Measurements from ENCODE around the gene MACROD2.

Gene MACROD2

DNA sequence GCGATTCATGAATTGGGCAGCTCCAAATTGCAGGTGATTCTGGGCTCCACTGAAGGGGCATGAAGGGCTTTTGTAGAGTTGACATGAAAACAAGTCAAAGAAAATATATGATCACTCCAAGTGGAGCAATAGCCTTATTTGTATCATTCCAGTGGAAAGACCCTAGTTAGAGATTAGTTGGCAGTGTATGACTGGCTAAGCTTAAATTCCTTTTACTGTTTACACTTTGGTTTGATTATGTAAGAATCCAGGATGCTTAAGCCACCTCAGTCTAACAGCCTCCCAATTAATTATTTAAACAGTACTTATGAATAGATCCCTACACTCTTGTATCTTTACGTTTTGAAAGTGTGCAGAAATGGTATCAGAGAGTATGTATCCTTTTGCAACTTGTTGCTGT is 1865.5 kb downstream of the MACROD2 start:
- DNase-seq: no peak

DNA sequence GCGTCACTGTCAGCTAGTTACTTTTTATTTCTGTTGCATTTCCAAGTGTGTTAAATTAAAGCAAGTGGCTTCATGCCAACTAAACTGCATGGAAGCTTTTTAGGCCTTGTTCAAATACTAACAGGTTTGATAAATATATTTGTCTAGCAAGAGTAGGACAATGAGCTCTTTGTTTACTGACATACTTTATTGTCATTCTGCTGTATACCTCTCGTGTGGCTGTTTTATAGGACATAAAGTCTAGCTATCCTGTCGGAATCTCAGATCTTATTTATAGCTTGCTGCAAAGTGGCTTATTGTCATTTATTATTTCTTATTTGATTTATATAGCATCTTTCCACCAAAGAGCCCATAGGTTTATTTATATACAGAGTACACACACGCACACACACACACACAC is 1866.9 kb downstream of the MACROD2 start:
- no peak for DNase-seq

DNA sequence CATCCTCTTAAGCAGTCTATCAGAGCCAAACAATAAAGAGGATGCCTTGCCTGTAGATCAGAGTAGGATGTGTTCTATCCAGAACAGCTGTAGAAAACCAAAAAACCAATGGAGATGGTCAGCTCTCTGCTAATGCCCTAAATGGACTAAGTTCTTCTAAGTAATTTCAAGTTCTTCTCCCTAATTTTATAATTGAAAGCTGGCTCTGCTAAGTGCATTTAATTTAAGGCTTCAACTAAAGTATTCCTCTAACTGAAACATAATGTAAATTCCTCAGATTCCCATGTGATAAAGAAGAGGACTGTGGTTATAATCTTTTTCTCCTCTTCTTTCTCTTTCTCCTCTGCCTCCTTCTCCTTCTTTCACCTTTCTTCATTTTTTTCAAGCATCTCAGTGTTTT is 1868.4 kb downstream of the MACROD2 start:
- DNase-seq: no peak

DNA sequence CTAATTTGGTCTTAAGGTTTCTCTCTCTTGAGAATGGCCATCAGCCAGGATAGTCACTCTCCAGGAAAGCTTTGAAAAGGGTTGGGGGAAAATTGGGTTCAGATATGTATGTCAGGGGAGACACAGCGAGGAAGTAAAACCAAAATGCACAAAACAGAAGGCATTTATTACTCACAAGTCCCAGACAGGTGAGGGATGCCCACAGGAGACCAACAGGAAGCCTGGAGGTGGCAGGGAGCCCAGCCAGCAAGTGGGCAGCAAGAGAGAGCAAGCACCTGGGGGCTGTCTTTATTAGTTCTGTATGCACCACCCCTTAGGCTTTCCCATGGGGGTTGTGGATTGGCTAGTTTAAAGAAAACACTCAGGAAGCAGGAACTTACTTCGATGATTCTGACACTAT is 1870.2 kb downstream of the MACROD2 start:
- no peak for DNase-seq

DNA sequence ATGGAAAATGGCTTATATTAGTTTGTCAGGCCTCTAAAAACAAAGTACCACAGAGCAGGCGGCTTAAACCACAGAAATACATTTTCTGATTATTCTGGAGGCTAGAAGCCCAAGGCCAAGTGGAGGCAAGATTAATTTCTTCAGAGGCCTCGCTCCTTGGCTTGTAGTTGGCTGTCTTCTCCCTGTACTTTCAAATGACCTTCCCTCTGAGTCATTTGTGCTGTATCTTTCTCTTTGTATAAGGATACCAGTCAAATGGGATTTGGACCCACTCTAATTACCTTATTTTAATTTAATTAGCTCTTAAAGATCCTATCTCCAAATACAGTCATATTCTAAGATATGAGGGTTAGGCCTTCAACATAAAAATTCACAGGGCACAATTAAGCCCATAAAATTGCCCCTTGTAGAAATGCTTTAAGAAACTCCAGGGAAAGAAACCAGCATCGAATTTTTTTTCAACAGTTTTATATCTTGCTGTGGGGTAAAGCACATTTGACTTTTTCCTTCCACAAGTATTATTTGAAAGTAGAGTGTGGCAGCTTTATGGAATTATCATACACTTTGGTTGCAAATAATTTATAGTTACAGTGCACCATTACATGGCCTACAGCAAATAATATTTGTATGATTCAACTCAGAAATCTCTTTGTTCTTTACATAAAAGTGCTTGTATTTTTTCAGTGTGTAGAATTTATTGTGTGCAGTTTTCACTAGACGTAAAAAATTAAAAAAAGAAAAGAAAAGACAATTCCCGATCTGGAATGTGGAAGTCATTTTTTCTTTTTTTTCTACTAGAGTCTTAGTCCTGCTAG is 1871.8 kb downstream of the MACROD2 start:
- DNase-seq: no peak

DNA sequence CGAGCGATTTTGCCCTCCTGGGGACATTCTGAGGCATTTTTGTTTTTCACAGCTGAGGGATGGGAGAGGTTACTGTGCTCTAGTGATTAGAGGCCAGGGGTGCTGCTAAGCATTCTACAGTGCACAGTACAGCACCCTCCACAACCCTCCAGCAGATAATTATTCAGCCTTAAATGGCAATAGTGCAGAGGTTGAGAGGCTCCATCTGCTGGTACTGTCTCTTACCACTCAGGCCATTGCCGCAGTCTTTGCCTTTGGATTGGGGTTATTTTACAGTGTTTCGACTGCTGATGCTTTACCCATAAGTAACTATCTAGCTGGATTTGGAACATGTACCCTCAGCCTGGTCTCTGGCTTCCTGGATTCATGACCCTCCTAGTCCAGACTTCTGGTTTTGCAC is 1872.6 kb downstream of the MACROD2 start:
- DNase-seq: no peak

DNA sequence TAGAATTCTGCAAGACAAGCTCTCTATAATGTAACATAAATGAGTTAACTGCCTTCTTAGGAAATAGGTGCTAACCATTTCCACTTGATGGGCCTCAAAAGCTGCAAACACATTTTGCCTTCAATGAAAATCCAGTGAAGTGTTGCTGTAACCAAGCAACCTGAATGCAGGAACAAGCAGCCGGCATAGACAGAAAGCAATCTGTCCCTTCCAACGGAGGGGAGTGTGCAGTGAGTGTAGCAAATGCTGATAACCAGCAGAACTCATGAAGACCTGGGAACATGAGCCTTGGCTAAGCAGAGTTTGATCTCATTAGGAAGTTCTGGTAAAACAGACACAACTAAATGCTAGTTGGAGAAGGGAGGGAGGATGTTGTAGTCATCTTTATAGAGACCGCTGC is 1880.1 kb downstream of the MACROD2 start:
- no peak for DNase-seq

DNA sequence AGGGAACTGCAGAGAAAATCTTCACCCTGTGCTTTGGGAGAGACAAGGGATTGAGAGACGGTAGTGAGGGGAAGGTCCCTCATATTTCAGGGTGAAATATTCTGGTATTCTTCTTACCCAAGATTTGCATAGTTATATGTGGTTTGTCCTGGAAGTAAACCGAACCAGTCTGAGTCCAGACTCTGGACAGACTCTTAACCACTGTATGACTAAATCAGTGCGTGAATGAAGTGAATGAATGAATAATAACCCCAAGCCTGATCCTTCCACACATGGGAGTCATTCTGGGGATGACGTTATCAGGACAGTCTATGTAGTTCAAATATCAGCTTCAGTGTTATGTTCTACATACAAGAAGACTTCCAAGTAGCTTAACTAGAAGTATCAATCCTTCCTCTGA is 1887.2 kb downstream of the MACROD2 start:
- DNase-seq: no peak

DNA sequence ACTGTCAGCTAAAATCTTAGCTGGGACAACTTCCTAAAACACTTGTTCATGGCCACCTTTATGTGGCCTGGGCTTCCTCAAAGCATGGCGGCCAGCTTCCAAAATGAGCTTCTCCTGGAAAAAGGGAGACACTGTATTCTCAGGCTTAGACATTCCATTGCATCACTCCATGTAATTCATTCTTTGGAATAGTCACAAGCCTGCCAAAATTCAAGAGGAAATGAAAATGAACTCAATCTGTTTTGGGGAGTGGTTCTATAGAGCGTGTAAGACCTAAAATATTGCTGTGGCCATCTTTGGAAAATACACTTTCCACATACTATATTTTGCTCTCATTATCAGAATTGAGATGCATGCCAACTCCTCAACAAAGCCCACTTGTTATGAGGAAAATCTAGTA is 1890.9 kb downstream of the MACROD2 start:
- DNase-seq: no peak

DNA sequence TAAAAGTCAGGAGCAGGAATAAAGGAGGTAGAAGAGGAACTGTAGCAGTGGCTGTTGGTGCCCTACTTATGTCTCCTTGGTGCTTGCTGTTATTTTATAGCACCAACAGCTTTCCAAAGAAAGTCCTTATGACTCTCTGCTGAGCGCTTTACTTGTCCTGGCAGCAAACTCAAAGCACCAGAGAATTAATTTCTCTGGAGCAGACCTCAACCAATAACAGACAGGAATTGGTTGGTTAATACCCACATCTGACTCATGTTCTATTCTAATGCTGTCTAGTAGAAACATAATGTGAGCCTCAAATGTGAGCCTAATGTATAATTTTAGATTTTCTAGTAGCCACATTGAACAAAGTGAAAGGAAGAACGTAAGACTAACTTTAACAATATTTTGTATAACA is 1892.1 kb downstream of the MACROD2 start:
- no peak for DNase-seq

DNA sequence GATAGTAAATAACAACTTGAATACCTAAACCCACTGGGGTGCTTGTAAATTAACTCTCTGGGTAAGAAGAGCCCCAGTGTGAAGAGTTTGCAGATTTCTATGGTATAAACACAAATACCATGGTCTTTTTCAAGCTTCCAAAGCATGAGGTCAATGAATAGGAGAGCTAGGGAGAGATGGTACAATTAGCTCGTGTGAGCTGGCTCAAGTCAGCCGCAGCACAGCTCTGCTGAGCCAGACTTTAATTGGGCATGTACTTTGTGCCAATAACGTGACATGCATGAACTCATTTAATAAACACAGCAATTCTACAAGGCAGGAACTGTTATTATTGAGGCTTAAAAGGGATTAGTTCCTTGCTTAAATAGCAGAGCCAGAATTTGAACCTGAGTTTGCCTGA is 1893.7 kb downstream of the MACROD2 start:
- no peak for DNase-seq

DNA sequence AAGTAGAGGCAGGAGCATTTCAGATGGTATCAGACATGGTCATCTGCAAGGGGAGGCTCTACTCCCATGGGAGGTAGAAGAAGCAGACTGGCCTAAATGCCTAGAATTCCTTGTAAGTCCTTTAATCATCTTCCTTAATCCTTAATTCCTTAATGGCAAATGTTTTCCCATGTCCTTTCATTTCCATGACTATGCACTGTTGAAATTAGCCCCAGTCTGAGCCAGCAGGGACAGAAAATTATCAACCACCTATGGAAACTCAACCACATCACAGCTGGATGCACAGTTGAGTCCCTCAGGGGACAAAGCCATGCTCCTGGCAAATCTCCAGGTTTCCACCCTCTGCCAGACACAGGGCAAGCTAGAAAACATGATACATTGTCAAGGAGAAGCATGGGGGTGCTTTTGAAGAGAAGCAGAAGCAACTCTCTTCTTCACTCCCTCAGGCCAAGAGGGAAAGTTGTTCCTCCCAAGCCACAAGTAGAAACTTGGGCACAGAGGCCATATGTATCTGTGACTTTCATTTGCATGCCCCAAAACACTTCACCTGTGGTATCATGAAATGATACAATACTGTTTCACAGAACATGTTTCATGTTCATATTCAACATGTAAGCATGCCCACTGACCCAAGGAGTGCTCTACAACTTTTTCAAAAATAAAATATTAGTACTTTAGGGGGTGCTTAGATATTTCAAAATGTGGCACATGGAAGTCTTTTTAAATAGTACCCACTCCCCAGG is 1894.4 kb downstream of the MACROD2 start:
- peak; percentile 42 for DNase-seq

DNA sequence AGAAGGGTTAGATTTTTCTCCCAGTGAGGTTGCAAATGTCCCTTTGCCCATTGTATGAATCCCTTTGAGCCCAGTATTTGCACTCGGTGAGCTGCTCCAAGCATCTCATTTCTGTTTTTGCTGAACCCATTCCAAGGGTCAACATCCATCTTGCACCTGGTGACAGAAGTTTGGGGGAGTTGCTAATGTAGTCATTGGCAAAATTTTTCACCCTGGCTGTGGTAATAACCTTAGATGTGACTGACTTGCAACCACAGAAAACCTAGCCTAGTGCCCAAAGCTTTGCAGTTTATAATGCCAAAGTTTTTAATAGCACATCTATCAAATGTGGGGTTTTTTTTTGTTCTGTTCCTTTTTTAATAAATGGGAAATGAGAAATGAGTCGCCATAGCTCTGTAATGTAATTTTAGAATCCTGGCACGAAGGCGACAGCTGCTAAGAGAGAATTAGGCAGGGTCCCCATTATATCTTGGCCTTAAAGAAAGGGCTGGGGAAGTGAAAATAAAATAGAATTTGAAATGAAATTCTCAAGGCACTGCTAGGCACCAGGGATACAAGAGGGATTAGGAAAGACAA is 1895.2 kb downstream of the MACROD2 start:
- no peak for DNase-seq

DNA sequence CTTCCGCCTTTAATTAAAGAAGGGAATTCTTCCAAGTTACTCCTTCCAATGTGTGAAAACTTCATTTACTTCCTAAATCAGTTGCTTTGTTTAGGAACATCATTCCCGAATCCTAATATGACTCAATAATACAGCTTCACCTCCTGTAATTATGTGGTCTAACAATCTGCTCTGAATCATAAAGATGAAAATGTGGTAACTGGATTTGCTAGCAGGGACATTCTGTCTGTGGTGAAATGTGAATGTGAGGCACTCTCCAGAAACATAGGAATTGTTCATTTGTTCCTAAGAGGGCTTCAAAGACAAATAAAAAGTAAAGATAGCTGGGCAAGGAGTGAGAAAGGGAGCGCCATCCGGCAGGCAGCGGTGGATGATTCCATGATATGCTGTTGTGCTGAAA is 1899.8 kb downstream of the MACROD2 start:
- DNase-seq: no peak

DNA sequence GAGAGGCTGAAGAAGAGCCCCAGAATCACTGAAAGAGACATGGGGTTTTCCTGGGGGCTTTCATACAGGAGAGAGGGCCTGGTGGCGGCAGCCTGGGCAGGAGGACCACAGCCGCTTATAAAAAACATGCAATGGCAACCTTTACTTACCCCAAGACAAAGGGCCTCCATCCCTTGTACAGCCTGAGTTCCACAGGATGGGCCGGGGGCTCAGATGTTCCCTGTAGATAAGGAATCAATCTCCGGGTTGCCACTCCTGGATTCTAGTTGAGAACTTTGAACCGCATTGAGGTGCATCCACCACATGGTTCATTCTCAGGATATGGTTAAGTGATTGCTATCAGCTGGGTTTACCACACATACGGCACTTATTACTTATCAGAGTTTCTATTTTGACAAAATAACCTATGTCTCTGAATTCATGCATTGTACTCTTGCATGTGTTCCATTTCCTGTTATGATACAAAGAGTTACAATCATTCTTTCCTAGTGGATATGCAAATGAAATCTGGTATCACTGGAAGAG is 1900.3 kb downstream of the MACROD2 start:
- DNase-seq: no peak

DNA sequence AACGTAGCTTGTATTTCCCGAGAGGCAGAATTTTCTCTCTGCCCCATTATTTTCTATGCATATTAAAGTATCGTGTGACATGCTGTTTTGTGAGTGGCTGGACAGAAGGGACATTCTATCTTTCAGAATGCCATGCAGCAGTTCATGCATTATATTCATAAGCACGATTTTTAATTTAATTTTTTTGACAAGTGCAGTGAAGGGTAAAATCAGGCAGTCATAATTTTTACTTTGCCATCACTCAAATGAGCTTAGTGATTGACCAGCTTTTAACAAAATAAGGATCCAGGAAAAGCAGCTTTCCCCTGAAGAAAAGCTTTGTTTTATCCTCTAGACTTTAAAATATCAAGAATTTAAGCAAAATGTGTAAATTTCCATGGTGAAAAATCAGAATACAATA is 1904.7 kb downstream of the MACROD2 start:
- no peak for DNase-seq

DNA sequence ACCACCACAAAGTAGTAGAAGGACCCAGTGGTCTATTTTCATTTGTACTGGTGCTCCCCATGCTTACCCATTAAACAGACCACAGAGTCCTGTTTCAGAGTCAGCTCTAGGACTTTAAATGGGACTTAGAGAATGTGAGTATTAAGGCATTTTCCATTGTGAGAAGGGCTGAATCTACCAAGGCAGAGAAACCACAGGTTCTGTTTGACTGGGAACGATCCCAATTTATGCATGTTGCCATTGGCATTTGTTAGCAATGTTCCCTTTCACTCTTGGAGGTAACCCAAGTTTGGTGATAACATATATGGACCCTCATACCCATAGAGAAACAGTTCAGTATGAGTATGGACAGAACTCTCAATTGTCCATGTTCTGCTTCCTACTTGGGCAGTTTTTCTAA is 1905.1 kb downstream of the MACROD2 start:
- DNase-seq: no peak

DNA sequence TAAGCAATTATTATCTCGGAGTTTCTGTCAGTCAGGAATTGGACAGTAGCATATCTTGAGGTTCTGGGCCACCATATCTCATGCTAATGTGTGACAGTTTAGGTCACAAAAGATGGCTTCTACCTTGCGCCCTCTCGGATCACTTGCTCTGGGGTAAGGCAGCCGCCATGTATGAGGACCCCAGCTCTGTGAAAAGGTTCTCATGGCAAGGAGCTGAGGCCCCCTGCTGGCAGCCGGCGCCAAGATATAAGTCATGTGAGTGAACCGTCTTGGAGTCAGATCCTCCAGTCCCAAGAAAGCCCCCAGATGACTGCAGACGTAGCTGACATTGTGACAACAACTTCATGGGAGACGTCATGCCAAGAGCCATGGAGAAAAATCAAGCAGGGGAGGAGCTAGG is 1907.2 kb downstream of the MACROD2 start:
- DNase-seq: no peak

DNA sequence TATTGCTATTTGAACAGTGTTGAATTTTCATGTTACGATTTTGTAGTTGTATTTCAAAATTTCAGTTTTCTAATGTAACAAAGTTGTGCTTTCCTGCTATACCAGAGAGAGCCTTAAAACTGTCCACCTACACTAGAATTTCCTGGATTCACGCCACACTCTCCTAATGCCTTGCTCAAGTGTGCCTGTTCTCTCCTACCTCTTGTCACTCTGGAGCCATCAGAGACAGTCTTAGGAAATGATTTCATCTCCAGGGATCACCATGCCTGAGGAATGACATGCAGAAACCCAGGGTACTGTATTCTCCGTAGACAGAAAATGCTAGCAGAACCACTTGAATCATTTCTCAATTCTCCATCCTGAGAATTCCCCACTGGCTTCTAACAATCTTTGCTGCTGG is 1910.3 kb downstream of the MACROD2 start:
- no peak for DNase-seq

DNA sequence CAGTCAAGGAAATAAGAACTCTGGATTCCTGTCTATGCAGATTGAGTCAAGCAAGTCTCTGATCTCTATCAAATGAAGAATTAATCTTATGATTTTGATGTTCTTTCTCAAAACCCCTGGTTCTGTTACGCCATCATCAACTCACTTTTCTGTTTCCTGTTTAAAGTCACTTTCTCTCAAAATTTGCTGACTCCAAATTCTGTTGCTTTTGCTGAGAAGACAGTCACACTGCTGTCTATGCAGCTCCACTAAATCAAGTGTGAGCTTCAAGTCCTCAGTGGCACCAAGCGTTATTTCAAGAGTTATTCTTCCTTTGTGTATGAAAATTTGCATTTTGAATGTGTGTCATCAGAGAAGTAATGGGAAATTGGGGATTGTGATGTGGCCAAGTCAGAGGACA is 1914.7 kb downstream of the MACROD2 start:
- no peak for DNase-seq

DNA sequence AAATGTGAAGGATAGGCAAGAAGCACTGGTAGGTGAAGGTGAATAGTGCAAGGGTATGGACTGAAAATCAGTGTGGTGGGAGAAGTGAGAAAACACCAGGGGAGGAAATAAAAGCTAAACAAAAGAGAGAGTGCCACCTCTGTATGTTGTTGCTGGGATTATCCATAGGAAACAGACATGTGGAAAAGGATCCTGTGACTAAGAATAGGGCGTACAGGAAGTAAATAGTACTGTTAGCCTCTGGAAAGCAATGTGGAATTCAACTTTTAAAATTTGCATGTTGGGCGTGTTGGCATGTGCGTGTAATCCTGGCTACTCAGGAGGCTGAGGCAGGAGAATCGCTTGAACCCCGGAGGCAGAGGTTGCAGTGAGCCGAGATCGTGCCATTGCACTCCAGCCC is 1916.3 kb downstream of the MACROD2 start:
- DNase-seq: no peak

DNA sequence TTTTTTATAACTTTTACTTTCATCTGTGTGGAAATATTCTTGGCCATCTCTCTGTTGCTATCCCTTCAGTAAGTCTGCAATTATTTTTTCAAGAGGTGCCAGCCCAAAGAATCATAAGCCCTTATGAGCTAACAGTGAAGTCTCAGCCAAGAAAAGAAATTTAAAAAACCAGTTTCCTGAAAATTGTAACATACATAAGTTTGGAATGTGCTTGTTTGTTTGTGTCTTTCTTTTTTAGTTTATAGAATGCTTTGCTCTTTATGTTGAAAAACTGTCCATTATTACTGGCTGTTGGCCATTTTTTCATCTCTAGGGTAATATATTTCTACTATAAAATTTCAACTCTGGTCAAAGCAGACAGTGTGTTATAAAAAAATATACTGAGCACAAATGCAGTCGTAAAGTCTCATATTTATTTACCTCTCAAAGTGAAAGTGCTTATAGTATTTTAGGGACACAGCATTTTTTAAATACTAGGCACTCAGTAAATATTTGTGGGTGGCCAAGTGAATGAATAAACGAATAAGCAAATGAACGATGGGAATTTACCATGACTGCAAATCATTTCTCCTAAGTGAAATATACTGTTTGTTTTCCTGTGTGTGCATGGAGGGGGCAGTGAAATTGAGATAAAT is 1918.2 kb downstream of the MACROD2 start:
- no peak for DNase-seq

DNA sequence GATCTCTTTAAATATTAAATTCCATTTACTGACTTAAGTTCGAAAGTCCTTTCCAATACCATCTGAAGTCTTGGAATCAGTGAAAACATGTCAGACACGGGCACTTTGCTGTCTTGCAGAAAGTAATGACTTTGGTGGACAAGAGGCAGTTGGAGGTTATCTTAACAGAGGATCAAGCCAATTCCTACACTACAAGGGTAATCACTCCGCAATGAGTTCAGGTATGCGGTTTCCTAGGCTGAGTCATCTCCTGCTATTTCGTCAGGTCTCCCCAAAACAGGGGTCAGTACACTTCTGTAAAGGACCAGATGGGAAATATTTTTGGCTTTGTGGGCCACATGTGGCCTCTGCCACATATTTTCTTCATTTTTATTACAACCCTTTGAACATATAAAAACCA is 1921.3 kb downstream of the MACROD2 start:
- DNase-seq: no peak

DNA sequence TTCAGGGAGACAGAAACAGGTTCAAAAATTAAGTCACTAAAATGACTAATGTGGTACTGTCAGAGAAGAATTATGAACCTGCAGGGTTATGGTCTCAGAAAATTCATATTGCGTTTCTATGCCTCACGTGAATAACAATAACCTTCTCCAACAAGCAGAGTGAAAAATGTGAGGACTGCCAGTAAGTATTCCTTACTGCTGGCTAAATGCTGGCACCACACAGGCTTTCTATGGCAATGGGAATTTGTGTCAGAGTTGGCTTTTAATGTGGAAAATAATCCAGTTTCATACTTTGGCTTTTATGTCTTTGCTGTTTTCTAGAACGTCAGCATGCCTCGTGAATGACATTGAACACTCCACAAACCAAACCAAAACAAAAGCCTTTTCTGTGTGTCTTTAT is 1922.0 kb downstream of the MACROD2 start:
- DNase-seq: no peak

All from left hindlimb (tissue), 1 donor.